SH-SY5Y (cell line): ENCODE measurements around the gene PRR12.

ENCODE experiments used
- GATA2 ChIP-seq: IDR thresholded peaks from 2 replicates; pipeline ENCODE4 v1.6.1; 2011; ENCODE audit warnings: mild to moderate bottlenecking, low read depth, low read length
- GATA3 ChIP-seq: IDR thresholded peaks from 2 replicates; pipeline ENCODE4 v1.6.1; 2011; ENCODE audit warnings: low read depth, mild to moderate bottlenecking, low read length, moderate library complexity

GRCh38 chr19:49590971-49591730 is at the start of gene PRR12:
- TF ChIP-seq GATA2 (no peak), GATA3 (no peak)
